Panc1 (cell line): ENCODE data around the gene ACSS1.

Experiments
- CTCF ChIP-seq: fragments of 450-650 bp; IDR thresholded peaks from 2 replicates; pipeline ENCODE4 v1.5.1; 2017; ENCODE audit warnings: mild to moderate bottlenecking
- POLR2AphosphoS5 ChIP-seq: IDR thresholded peaks from 2 replicates; pipeline ENCODE4 v1.6.1; 2012; ENCODE audit warnings: mild to moderate bottlenecking, low read depth, low read length, moderate library complexity
- REST ChIP-seq, 2 experiments: IDR thresholded peaks; 2 replicates each; pipeline ENCODE4 v1.6.1; 2011 to 2012; ENCODE audit warnings: low read depth in 2 of 2, control low read depth in 1 of 2, low read length in 1 of 2, mild to moderate bottlenecking in 1 of 2, moderate library complexity in 1 of 2; ENCODE audit not compliant: insufficient read depth in 1 of 2
- SIN3A ChIP-seq: IDR thresholded peaks from 2 replicates; pipeline ENCODE4 v1.6.1; 2012; ENCODE audit warnings: low read depth, mild to moderate bottlenecking, low read length, moderate library complexity, borderline replicate concordance; ENCODE audit not compliant: insufficient read depth

- TF ChIP-seq POLR2AphosphoS5 (no peak), CTCF (no peak), SIN3A (no peak), REST (IDR thresholded peaks at IDR 0.05; ENCODE audit: insufficient read depth in 1 of 2, low read depth in 2 of 2, low read length in 1 of 2) (no peak)
These were observed 39.1 kb downstream of the ACSS1 start for GRCh38 chr20:25018841-25019240.
